ENCODE data around the gene CSRNP3.

- TF ChIP-seq, protein P1, sequence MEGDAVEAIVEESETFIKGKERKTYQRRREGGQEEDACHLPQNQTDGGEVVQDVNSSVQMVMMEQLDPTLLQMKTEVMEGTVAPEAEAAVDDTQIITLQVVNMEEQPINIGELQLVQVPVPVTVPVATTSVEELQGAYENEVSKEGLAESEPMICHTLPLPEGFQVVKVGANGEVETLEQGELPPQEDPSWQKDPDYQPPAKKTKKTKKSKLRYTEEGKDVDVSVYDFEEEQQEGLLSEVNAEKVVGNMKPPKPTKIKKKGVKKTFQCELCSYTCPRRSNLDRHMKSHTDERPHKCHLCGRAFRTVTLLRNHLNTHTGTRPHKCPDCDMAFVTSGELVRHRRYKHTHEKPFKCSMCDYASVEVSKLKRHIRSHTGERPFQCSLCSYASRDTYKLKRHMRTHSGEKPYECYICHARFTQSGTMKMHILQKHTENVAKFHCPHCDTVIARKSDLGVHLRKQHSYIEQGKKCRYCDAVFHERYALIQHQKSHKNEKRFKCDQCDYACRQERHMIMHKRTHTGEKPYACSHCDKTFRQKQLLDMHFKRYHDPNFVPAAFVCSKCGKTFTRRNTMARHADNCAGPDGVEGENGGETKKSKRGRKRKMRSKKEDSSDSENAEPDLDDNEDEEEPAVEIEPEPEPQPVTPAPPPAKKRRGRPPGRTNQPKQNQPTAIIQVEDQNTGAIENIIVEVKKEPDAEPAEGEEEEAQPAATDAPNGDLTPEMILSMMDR (IDR thresholded peaks at IDR 0.05): no peak
- TF ChIP-seq POLR2A (IDR thresholded peaks at IDR 0.05): no peak
These were observed 151.6 kb downstream of the CSRNP3 start for GRCh38 chr2:165621086-165621560.
